ENCODE results near the gene ACTR6.

The ACTR6 gene

DNA sequence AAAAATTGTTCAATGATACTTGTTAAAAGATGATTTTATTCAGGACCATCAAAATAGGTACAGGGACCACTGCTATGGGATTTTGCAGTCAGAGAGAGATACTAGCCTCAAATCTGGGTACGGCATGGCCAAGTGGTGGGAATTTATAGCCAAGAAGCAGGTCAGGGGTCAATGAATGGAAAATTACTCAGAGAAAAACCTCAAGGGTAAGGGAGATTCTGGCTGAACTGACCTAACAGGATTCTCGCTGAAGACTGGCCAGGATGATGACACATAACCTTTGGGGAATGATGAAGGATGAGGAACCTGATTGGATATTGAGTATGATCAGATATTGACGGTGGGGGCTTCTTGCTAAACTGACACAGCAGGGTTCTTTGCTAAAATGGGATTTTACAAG lies 33.6 kb downstream of the ACTR6 start:
- no peak for DNase-seq (ENCODE audit: extremely low spot score)
- TF ChIP-seq TARDBP (IDR thresholded peaks at IDR 0.05) (no peak), ZNF384 (IDR thresholded peaks at IDR 0.05) (no peak), L3MBTL2 (conservative IDR thresholded peaks at IDR 0.05) (peak; percentile 53; the same call in 1 of the 2 replicates), NFRKB (IDR thresholded peaks at IDR 0.05) (no peak), SP1 (IDR thresholded peaks at IDR 0.05) (no peak), CTBP1 (IDR thresholded peaks at IDR 0.05; ENCODE audit: borderline replicate concordance) (no peak)
- TF ChIP-seq, protein P1, sequence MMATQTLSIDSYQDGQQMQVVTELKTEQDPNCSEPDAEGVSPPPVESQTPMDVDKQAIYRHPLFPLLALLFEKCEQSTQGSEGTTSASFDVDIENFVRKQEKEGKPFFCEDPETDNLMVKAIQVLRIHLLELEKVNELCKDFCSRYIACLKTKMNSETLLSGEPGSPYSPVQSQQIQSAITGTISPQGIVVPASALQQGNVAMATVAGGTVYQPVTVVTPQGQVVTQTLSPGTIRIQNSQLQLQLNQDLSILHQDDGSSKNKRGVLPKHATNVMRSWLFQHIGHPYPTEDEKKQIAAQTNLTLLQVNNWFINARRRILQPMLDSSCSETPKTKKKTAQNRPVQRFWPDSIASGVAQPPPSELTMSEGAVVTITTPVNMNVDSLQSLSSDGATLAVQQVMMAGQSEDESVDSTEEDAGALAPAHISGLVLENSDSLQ (IDR thresholded peaks at IDR 0.05): no peak
- CTCF ChIA-PET: interaction anchor here (0.9 to 2.5 kb wide), 2 partner anchors 10 to 170 kb away, joined by 3 to 13 read pairs; no protein-coding TSS in a partner anchor
- POLR2A ChIA-PET: interaction anchor here (1.0 kb wide), 1 partner anchor 111 kb away, joined by 3 read pairs; no protein-coding TSS in a partner anchor

DNA sequence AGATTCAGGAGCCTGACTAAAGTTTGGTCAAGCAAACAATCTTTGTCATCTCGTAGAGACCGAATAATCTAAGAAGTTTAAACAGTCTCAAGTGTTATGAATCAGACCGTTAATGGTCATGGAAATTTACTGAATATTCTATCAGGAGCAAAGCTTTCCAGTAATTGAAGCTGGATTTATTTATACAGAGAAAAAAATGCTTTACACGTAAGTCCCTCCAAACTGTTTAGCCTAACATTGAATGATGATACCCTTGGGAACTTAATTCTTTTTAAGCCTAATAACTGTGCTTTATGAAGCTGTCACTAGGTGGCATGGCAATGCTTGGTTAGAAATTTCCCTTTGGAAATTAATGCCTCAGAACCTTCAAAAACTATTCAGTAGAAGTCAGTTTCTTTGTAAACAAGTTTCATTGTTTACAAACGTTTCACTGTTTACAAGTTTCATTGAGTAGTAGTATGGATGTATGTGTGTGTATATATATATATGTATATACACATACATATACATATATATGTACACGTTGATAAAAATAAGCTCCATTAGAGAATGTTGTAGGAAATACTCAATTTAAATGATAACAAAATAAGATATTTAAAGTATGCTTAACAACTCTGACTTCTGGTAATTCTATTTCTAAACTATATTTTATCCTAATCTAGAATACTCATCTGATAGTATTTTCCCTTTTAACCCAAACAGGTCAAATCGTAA lies 34.1 kb downstream of the ACTR6 start:
- peak; percentile 23 for DNase-seq (ENCODE audit: extremely low spot score)
- POLR2A ChIA-PET: interaction anchor here (0.8 to 1.0 kb wide), 2 partner anchors 32 to 110 kb away, joined by 3 to 4 read pairs; partner anchors contain the start of genes DEPDC4 and SCYL2
- TF ChIP-seq ARNT (IDR thresholded peaks at IDR 0.05): no peak
- TF ChIP-seq SUZ12 (IDR thresholded peaks at IDR 0.05): no peak
- TF ChIP-seq CTBP1 (IDR thresholded peaks at IDR 0.05; ENCODE audit: borderline replicate concordance): no peak
- TF ChIP-seq, protein P1 (IDR thresholded peaks at IDR 0.05): peak; percentile 84
- TF ChIP-seq LEF1 (IDR thresholded peaks at IDR 0.05; ENCODE audit: borderline replicate concordance): no peak
- CTCF ChIA-PET: interaction anchor here (0.6 to 2.5 kb wide), 3 partner anchors 9 to 170 kb away, joined by 3 to 13 read pairs (median 3); no protein-coding TSS in a partner anchor

DNA sequence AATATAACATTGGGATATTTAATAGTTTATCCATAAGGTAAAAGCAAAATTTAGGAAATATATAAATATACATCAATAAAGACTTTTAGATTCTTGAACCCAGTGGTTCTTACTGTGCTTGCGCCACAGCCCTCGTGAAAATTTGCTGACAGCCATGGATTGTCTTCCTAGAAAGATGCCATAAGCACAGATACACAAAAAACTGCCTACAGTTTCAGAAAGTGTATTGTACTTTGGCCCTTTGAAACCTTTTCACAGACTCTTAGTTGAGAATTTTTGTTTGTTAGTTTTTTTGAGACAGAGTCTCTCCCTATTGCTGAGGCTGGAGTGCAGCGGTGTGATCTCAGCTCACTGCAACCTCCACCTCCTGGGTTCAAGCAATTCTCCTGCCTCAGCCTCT lies 38.2 kb downstream of the ACTR6 start:
- TF ChIP-seq FOXM1 (IDR thresholded peaks at IDR 0.05; ENCODE audit: borderline replicate concordance): no peak
- TF ChIP-seq LEF1 (IDR thresholded peaks at IDR 0.05; ENCODE audit: borderline replicate concordance): no peak
- no peak for TF ChIP-seq SP1 (IDR thresholded peaks at IDR 0.05)
- TF ChIP-seq TARDBP (IDR thresholded peaks at IDR 0.05): no peak
- no peak for TF ChIP-seq NFRKB (IDR thresholded peaks at IDR 0.05)
- no peak for TF ChIP-seq ZNF384 (IDR thresholded peaks at IDR 0.05)
- TF ChIP-seq FOXA1 (IDR thresholded peaks at IDR 0.05): no peak
- TF ChIP-seq SUZ12 (IDR thresholded peaks at IDR 0.05): no peak
- TF ChIP-seq FOXK2 (IDR thresholded peaks at IDR 0.05): no peak
- no peak for TF ChIP-seq ELF4 (IDR thresholded peaks at IDR 0.05)
- POLR2A ChIA-PET: no interaction called here
- CTCF ChIA-PET: no interaction called here
- no peak for DNase-seq (ENCODE audit: extremely low spot score)

DNA sequence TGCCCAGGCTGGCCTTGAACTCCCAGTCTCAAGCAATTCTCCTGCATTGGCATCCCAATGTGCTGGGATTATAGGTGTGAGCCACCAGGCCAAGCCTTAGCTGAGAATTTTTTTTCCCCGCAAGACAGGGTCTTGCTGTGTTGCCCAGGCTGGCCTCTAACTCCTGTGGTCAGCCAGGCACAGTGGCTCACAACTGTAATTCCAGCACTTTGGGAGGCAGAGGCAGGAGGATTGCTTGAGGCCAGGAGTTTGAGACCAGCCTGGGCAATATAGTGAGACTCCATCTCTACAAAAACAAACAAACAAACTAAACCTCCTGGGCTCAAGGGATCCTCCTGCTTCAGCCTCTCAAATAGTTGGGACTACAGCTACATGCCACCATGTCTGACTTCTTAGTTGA lies 39.0 kb downstream of the ACTR6 start:
- CTCF ChIA-PET: no interaction called here
- no peak for DNase-seq (ENCODE audit: extremely low spot score)
- POLR2A ChIA-PET: no interaction called here
- TF ChIP-seq NFRKB (IDR thresholded peaks at IDR 0.05): no peak
- no peak for TF ChIP-seq ARNT (IDR thresholded peaks at IDR 0.05)
- TF ChIP-seq BHLHE40 (IDR thresholded peaks at IDR 0.05; ENCODE audit: borderline replicate concordance): no peak
- no peak for TF ChIP-seq FOXM1 (IDR thresholded peaks at IDR 0.05; ENCODE audit: borderline replicate concordance)
- no peak for TF ChIP-seq FOXK2 (IDR thresholded peaks at IDR 0.05)

DNA sequence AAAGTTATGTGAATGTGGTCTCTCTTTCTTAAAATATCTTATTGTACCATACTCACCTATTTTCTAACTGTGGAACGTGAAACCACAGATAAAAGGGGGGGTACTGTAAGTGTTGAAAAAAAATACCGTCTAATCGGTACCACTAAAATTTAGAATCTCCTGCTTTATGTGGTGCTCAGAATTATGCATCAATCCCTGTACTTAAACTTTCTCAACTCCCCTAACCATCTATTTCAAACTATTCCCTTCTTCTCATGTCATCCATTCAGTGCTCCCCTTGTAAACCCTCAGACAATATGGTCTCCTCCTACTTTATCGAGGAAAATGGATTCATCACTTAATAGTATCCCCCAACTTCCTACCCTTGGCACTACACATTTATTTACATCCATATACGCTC lies 42.5 kb downstream of the ACTR6 start:
- ChIA-PET CTCF (no interaction called here), POLR2A (no interaction called here)
- no peak for DNase-seq (ENCODE audit: extremely low spot score)
- TF ChIP-seq FOXM1 (IDR thresholded peaks at IDR 0.05; ENCODE audit: borderline replicate concordance) (no peak), ELF4 (IDR thresholded peaks at IDR 0.05) (no peak), FOXK2 (IDR thresholded peaks at IDR 0.05) (no peak), TARDBP (IDR thresholded peaks at IDR 0.05) (no peak), NFRKB (IDR thresholded peaks at IDR 0.05) (no peak), LEF1 (IDR thresholded peaks at IDR 0.05; ENCODE audit: borderline replicate concordance) (no peak), SP1 (IDR thresholded peaks at IDR 0.05) (no peak), L3MBTL2 (conservative IDR thresholded peaks at IDR 0.05) (no peak), BHLHE40 (IDR thresholded peaks at IDR 0.05; ENCODE audit: borderline replicate concordance) (no peak), ZNF384 (IDR thresholded peaks at IDR 0.05) (no peak), FOXA1 (IDR thresholded peaks at IDR 0.05) (no peak), CTBP1 (IDR thresholded peaks at IDR 0.05; ENCODE audit: borderline replicate concordance) (no peak), SUZ12 (IDR thresholded peaks at IDR 0.05) (no peak), ARNT (IDR thresholded peaks at IDR 0.05) (no peak), HDGF (IDR thresholded peaks at IDR 0.05; ENCODE audit: borderline replicate concordance) (no peak)
- TF ChIP-seq, protein P1 (IDR thresholded peaks at IDR 0.05): no peak

DNA sequence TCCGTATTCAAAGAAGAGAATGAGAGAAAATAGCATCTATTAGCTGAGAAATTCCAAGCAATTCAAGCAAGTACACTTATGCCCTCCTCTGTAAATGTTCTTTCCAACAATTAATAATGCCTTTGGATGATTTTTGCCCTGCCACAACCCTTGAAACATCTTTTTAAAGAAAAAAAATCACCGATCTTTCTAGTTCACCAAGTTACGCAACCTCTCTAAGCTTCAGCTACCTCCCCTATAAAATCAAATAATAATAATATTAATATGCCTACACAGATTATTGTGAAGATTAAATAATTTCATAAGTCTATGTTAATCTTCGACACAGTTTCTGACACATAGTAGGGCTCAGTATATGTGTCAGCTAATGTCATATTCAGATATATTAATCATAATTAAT lies 47.1 kb downstream of the ACTR6 start:
- no peak for DNase-seq (ENCODE audit: extremely low spot score)
- TF ChIP-seq FOXK2 (IDR thresholded peaks at IDR 0.05) (no peak), SP1 (IDR thresholded peaks at IDR 0.05) (no peak), ELF4 (IDR thresholded peaks at IDR 0.05) (no peak), L3MBTL2 (conservative IDR thresholded peaks at IDR 0.05) (no peak), HDGF (IDR thresholded peaks at IDR 0.05; ENCODE audit: borderline replicate concordance) (no peak), FOXM1 (IDR thresholded peaks at IDR 0.05; ENCODE audit: borderline replicate concordance) (no peak), ARNT (IDR thresholded peaks at IDR 0.05) (no peak), FOXA1 (IDR thresholded peaks at IDR 0.05) (no peak), TARDBP (IDR thresholded peaks at IDR 0.05) (no peak), BHLHE40 (IDR thresholded peaks at IDR 0.05; ENCODE audit: borderline replicate concordance) (no peak), NFRKB (IDR thresholded peaks at IDR 0.05) (no peak), LEF1 (IDR thresholded peaks at IDR 0.05; ENCODE audit: borderline replicate concordance) (no peak), ZNF384 (IDR thresholded peaks at IDR 0.05) (no peak), SUZ12 (IDR thresholded peaks at IDR 0.05) (no peak)
- TF ChIP-seq, protein P1 (IDR thresholded peaks at IDR 0.05): no peak
- ChIA-PET POLR2A (no interaction called here), CTCF (no interaction called here)

Measured in HEK293T (cell line).